Prostate gland (tissue), 2 donors: ENCODE data around the gene NDUFS5.
"Not testable (repeated sequence)": the region's sequence is repeated elsewhere in the genome, so short reads cannot be mapped to it uniquely, and the experiment has no call there.

ENCODE experiments used
- CTCF ChIP-seq, 4 experiments: fragments of 200-600 bp in 2 of 4; fragments of 450-650 bp in 2 of 4; sonication (generic) in 2 of 4; IDR thresholded peaks; 1 replicate in 3 of 4; 2 replicates in 1 of 4; pipeline ENCODE4 v1.5.1; 2016 to 2019; ENCODE audit warnings: antibody characterized with exemption in 4 of 4, mild to moderate bottlenecking in 2 of 4, moderate library complexity in 2 of 4
- POLR2A ChIP-seq: fragments of 450-650 bp; IDR thresholded peaks from one replicate; pipeline ENCODE4 v1.6.1; 2016; ENCODE audit warnings: antibody characterized with exemption, mild to moderate bottlenecking
- POLR2AphosphoS5 ChIP-seq: sonication (generic); formaldehyde crosslinking; IDR thresholded peaks from one replicate; pipeline ENCODE4 v1.6.1; 2017; ENCODE audit warnings: antibody characterized with exemption

GRCh38 chr1:39020494-39020893, 5.7 kb upstream of the NDUFS5 start:
- not testable (repeated sequence) for TF ChIP-seq POLR2A; CTCF (IDR thresholded peaks at IDR 0.05); POLR2AphosphoS5
